ENCODE data around the gene COMT.

COMT gene

GRCh38 chr22:19916006-19916405 lies 25.6 kb upstream of the COMT start:
- ATAC-seq (ENCODE audit: insufficient read depth, low read depth) (no peak), DNase-seq (no peak)
- no peaks in the 10 kb centered on the region; the same call in 1 of the 2 replicates for H4K20me1 ChIP-seq (ENCODE audit: insufficient read depth, low read length)
- no peaks in the 10 kb centered on the region for H3K27me3 ChIP-seq (ENCODE audit: insufficient read depth, low read length, poor library complexity)
- H3K36me3 ChIP-seq (ENCODE audit: insufficient read depth, low read length), result peaks cover 49% of the 10 kb centered on the region
- no peak overlapping the region for H3K4me2 ChIP-seq (ENCODE audit: insufficient read depth, low read length)
- no peaks in the 10 kb centered on the region for H3K79me2 ChIP-seq (ENCODE audit: insufficient read depth, low read length)
- no peak overlapping the region for H3K9ac ChIP-seq (ENCODE audit: low read depth, low read length)
- TF ChIP-seq CTCF (IDR thresholded peaks at IDR 0.05; ENCODE audit: borderline replicate concordance, extremely low read depth, low read length, poor library complexity, severe bottlenecking) (no peak), EZH2 (IDR thresholded peaks at IDR 0.05; ENCODE audit: borderline replicate concordance, low read depth, low read length, severe bottlenecking) (no peak)
- no peak overlapping the region for H2AFZ ChIP-seq (ENCODE audit: low read depth, low read length)
- H3K4me3 ChIP-seq (ENCODE audit: low read depth in 1 of 2, low read length in 2 of 2), result no peak overlapping the region
- H3K9me3 ChIP-seq (ENCODE audit: insufficient read depth, low read length, severe bottlenecking), result no peaks in the 10 kb centered on the region
- no peak overlapping the region for H3K27ac ChIP-seq (ENCODE audit: low read length)
- H3K4me1 ChIP-seq (ENCODE audit: insufficient read depth, low read length), result no peaks in the 10 kb centered on the region

DNA sequence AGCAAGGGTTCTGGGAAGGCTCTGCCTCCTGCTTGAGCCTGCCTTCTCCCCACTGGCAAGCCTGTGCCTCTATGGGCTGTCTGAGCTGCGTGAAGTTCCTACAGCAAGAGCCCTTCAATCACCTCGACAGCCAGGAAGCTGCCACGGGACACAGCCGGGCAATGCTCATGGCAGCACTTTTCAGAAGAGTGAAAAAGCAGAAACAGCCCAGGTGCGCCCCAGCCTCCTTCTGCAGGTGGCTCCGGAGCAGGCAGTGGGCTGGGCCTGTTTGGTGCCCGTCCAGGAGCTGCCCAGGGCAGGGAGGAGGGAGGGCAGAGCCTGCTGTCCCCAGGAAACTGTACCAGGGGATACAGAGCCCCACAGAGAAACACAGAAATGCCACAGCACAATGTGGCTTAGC lies 24.6 kb upstream of the COMT start:
- H3K4me3 ChIP-seq (ENCODE audit: low read depth in 1 of 2, low read length in 2 of 2), result no peak overlapping the region
- H3K9me3 ChIP-seq (ENCODE audit: insufficient read depth, low read length, severe bottlenecking), result no peaks in the 10 kb centered on the region
- no peaks in the 10 kb centered on the region; the same call in 1 of the 2 replicates for H4K20me1 ChIP-seq (ENCODE audit: insufficient read depth, low read length)
- no peaks in the 10 kb centered on the region for H3K79me2 ChIP-seq (ENCODE audit: insufficient read depth, low read length)
- H2AFZ ChIP-seq (ENCODE audit: low read depth, low read length), result no peak overlapping the region
- no peak for DNase-seq
- no peaks in the 10 kb centered on the region for H3K4me1 ChIP-seq (ENCODE audit: insufficient read depth, low read length)
- H3K27ac ChIP-seq (ENCODE audit: low read length), result no peak overlapping the region
- no peak overlapping the region for H3K4me2 ChIP-seq (ENCODE audit: insufficient read depth, low read length)
- no peak for ATAC-seq (ENCODE audit: insufficient read depth, low read depth)
- no peaks in the 10 kb centered on the region for H3K27me3 ChIP-seq (ENCODE audit: insufficient read depth, low read length, poor library complexity)
- TF ChIP-seq EZH2 (IDR thresholded peaks at IDR 0.05; ENCODE audit: borderline replicate concordance, low read depth, low read length, severe bottlenecking) (no peak), CTCF (IDR thresholded peaks at IDR 0.05; ENCODE audit: borderline replicate concordance, extremely low read depth, low read length, poor library complexity, severe bottlenecking) (no peak)
- no peak overlapping the region for H3K9ac ChIP-seq (ENCODE audit: low read depth, low read length)
- peaks cover 49% of the 10 kb centered on the region for H3K36me3 ChIP-seq (ENCODE audit: insufficient read depth, low read length)

GRCh38 chr22:19917389-19918138 lies 24.0 kb upstream of the COMT start:
- Histone ChIP-seq H2AFZ (ENCODE audit: low read depth, low read length) (no peak overlapping the region), H3K4me1 (ENCODE audit: insufficient read depth, low read length) (no peaks in the 10 kb centered on the region), H3K79me2 (ENCODE audit: insufficient read depth, low read length) (no peaks in the 10 kb centered on the region), H3K4me2 (ENCODE audit: insufficient read depth, low read length) (no peak overlapping the region), H3K36me3 (ENCODE audit: insufficient read depth, low read length) (peaks cover 49% of the 10 kb centered on the region), H4K20me1 (ENCODE audit: insufficient read depth, low read length) (no peaks in the 10 kb centered on the region; the same call in 1 of the 2 replicates), H3K9ac (ENCODE audit: low read depth, low read length) (no peak overlapping the region), H3K27ac (ENCODE audit: low read length) (no peak overlapping the region), H3K9me3 (ENCODE audit: insufficient read depth, low read length, severe bottlenecking) (no peaks in the 10 kb centered on the region), H3K4me3 (ENCODE audit: low read depth in 1 of 2, low read length in 2 of 2) (no peak overlapping the region), H3K27me3 (ENCODE audit: insufficient read depth, low read length, poor library complexity) (no peaks in the 10 kb centered on the region)
- DNase-seq (no peak), ATAC-seq (ENCODE audit: insufficient read depth, low read depth) (no peak)
- no peak for TF ChIP-seq EZH2 (IDR thresholded peaks at IDR 0.05; ENCODE audit: borderline replicate concordance, low read depth, low read length, severe bottlenecking)
- no peak for TF ChIP-seq CTCF (IDR thresholded peaks at IDR 0.05; ENCODE audit: borderline replicate concordance, extremely low read depth, low read length, poor library complexity, severe bottlenecking)

Data from DND-41 (cell line).